ENCODE data around the gene IFFO2.
A peak's percentile ranks its signal among the peaks of the same experiment; 100 is the strongest.

DNA sequence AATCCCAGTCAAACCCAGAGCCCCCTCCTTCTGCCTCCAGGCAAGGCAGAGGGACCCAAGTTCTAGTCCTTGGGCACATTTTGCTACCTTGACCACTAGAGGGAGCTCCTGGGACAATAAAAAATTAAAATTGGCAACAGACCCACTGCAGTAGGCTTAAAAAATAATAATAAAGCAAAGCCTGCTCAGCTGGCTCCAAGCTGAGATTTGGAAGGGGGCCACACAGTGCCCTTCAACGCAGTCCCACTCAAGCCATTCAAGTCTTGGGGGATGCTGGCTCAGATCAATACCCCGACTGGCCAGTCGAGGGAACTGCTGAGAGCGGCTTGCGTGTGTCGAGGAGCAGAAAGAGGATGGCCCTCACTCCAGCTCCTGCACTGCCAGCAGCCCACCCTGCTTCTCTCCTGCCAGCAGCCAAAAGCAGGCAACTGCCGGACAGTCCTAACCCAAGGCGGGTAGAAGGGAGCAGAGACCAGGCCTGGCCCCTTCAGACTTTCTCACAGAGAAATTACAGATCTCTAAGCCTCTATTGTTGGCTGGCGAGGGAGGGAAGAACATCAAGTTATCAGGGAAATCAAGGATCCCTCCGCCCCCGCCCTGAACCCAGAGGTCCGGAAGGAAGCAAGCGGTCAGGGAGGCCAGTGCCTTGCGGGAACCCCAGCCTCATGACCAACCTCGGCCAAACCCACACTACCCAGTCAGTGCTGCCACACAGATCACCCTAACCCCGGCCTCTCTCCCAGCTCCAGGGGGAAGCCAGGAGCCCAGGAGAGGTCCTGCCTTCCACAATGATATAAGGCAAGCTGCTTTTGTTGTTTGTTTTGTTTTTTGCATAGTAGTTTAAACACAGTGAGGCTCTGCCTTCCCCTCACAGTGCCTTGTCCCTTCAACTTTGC is 49.2 kb downstream of the IFFO2 start:
- TF ChIP-seq, protein P1, sequence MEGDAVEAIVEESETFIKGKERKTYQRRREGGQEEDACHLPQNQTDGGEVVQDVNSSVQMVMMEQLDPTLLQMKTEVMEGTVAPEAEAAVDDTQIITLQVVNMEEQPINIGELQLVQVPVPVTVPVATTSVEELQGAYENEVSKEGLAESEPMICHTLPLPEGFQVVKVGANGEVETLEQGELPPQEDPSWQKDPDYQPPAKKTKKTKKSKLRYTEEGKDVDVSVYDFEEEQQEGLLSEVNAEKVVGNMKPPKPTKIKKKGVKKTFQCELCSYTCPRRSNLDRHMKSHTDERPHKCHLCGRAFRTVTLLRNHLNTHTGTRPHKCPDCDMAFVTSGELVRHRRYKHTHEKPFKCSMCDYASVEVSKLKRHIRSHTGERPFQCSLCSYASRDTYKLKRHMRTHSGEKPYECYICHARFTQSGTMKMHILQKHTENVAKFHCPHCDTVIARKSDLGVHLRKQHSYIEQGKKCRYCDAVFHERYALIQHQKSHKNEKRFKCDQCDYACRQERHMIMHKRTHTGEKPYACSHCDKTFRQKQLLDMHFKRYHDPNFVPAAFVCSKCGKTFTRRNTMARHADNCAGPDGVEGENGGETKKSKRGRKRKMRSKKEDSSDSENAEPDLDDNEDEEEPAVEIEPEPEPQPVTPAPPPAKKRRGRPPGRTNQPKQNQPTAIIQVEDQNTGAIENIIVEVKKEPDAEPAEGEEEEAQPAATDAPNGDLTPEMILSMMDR (conservative IDR thresholded peaks at IDR 0.05; ENCODE audit: low read length), result peak; percentile 100
- TF ChIP-seq EZH2phosphoT487 (IDR thresholded peaks at IDR 0.05; ENCODE audit: borderline replicate concordance), result no peak

All from Loucy (cell line).